ENCODE data around the gene IDH3A. TPM values are rescaled to one million over a fixed set of nuclear protein-coding genes. Genes with fewer than 3 reads are reported as not detected.
A peak's percentile ranks its signal among the peaks of the same experiment; 100 is the strongest.

The IDH3A gene
- total RNA-seq (100 to 1,000 TPM; 288 to 523 (median 472) TPM), polyA plus RNA-seq (193 TPM)
- long read RNA-seq, donor 1, full-length matches to known transcripts, result 662 of 789 reads
- long read RNA-seq, donor 1, partial matches to known transcripts, result 47 of 789 reads
- long read RNA-seq, donor 1, other reads (novel, unspliced or antisense), result 80 of 789 reads
- long read RNA-seq, donor 2, full-length matches to known transcripts, result 224 of 270 reads
- long read RNA-seq, donor 2, partial matches to known transcripts, result 14 of 270 reads
- long read RNA-seq, donor 2, other reads (novel, unspliced or antisense), result 32 of 270 reads
- long read RNA-seq, donor 3, full-length matches to known transcripts, result 1,524 of 1,846 reads
- long read RNA-seq, donor 3, partial matches to known transcripts, result 137 of 1,846 reads
- long read RNA-seq, donor 3, other reads (novel, unspliced or antisense), result 185 of 1,846 reads
- long read RNA-seq, donor 4, full-length matches to known transcripts, result 161 of 198 reads
- long read RNA-seq, donor 4, partial matches to known transcripts, result 13 of 198 reads
- long read RNA-seq, donor 4, other reads (novel, unspliced or antisense), result 24 of 198 reads

DNA sequence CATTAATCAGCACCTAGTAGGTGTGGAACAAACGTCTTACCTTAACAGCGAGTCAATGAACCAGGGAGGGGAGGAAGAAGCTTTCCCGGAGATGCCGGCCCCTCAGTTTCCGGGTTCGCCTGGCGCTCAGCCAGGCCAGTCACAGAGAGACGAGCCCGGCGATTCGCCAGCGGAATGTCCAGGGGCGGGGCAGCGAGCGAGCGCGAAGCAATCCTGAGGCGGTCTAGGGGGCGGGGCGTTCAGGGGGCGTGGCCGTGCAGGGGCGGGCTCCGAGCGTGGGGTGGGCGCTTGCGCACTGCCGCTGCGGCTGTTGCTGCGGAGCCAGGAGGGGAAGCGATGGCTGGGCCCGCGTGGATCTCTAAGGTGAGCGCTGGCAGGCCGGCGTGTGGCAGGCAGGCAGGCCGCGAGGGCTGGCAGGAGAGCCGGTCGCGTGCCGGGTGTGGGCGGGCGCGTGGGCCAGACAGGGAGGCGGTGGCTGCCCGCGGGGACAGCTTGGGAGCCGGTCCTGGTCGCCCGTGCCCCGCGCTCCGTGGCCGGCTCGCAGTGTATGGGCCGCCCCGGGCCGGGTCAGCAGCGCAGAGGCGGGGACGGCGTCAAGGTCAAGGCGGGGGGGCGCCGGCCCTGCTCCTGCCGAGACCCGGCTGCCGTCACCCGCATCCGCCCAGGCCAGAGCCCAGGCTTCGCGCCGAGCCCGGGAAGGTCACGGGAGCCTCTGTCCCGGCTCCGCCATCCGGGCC, at the start of gene IDH3A:
IDH3A (plus strand) TSS at position 295 of the 737 bp plus-strand sequence; CDS start at position 337, 42 bp downstream.
- under 1% methylated on average over 79 of the region's 79 CpGs for WGBS
- peak within 1 kb of the TSS; percentile 93 for H3K4me3 ChIP-seq (ENCODE audit: low read length)
- no peaks in the 10 kb centered on the region for H3K27me3 ChIP-seq (ENCODE audit: control insufficient read depth, insufficient read depth)
- H3K27ac ChIP-seq (ENCODE audit: low read length), result peak within 1 kb of the TSS; percentile 98
- peaks cover 7% of the 10 kb centered on the region for H3K4me1 ChIP-seq (ENCODE audit: control insufficient read depth, insufficient read depth, low read length)
- intact Hi-C loops (cut with DNase I), result no loop called here
- H3K9me3 ChIP-seq (ENCODE audit: control insufficient read depth, low read length), result no peaks in the 10 kb centered on the region
- DNase-seq, result peak; percentile 100
- ATAC-seq, result peak; percentile 98

DNA sequence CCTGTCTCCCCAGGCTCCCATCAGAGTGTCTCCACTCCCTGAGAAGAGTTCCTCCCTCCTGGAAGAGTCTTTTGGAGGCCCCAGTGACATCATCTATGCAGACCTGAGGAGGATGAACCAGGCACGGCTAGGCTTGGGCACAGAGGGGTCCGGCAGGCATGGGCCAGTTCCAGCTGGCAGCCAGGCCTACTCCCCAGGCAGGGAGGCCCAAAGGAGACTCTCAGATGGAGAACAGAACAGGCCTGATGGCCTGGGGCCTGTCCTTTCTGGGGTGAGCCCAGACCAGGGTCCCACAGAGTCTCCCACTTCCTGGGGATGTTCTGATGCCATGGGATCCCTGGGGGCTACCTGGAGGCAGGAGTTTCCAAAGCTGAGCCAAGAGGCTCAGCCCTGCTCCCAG, 48.3 kb upstream of the IDH3A start:
- ATAC-seq (no peak), DNase-seq (no peak)
- WGBS, result 87% methylated on average over 2 of the region's 2 CpGs
- no peaks in the 10 kb centered on the region for H3K4me1 ChIP-seq (ENCODE audit: control insufficient read depth, insufficient read depth, low read length)
- H3K27me3 ChIP-seq (ENCODE audit: control insufficient read depth, insufficient read depth), result no peaks in the 10 kb centered on the region
- intact Hi-C loops (cut with DNase I), result loop anchor here in 2 of 4 donors (10.0 kb wide), 2 partner anchors 86 to 96 kb away; no protein-coding TSS in a partner anchor
- no peak overlapping the region for H3K4me3 ChIP-seq (ENCODE audit: low read length)
- H3K9me3 ChIP-seq (ENCODE audit: control insufficient read depth, low read length), result no peaks in the 10 kb centered on the region
- no peak overlapping the region for H3K27ac ChIP-seq (ENCODE audit: low read length)

DNA sequence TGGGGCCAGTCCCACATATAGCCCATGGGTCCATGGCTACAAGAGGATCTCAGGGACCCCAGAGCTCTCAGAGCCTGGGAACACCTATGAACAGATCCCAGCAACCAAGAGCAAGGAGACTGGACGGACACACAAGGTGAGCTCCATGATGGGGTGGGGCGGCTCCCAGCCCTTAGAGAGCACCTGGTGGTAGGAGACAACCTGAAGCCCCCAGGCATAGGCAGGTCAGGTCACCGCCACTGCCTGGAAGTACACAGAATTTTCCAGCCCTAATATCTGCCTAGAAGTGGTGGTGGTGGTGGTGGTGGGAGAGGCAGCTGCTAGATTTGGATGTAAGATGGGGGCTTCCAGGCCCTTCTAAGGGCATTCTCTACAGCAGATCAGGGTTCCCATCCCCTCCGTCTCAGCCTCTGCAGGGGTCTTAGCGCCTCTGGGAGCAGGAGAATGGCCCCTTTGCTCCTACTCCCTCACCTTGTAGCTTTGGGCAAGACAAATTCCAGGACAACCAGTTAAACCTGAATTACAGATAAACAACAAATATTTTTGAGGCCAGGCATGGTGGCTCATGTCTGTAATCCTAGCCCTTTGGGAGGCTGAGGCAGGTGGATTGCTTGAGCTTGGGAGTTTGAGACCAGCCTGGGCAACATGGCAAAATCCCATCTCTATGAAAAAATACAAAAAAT, 47.6 kb upstream of the IDH3A start:
- DNase-seq, result no peak
- Histone ChIP-seq H3K4me3 (ENCODE audit: low read length) (no peak overlapping the region), H3K4me1 (ENCODE audit: control insufficient read depth, insufficient read depth, low read length) (no peaks in the 10 kb centered on the region), H3K9me3 (ENCODE audit: control insufficient read depth, low read length) (no peaks in the 10 kb centered on the region), H3K27ac (ENCODE audit: low read length) (no peak overlapping the region), H3K27me3 (ENCODE audit: control insufficient read depth, insufficient read depth) (no peaks in the 10 kb centered on the region)
- 99% methylated on average over 5 of the region's 5 CpGs for WGBS
- intact Hi-C loops (cut with DNase I), result loop anchor here in 2 of 4 donors (10.0 kb wide), 2 partner anchors 87 to 97 kb away; no protein-coding TSS in a partner anchor
- ATAC-seq, result no peak

GRCh38 chr15:78102211-78102610, 47.0 kb upstream of the IDH3A start:
- ATAC-seq, result no peak
- 85% methylated on average over 1 of the region's 1 CpG for WGBS
- Histone ChIP-seq H3K4me3 (ENCODE audit: low read length) (no peak overlapping the region), H3K4me1 (ENCODE audit: control insufficient read depth, insufficient read depth, low read length) (no peaks in the 10 kb centered on the region), H3K27me3 (ENCODE audit: control insufficient read depth, insufficient read depth) (no peaks in the 10 kb centered on the region), H3K9me3 (ENCODE audit: control insufficient read depth, low read length) (no peaks in the 10 kb centered on the region), H3K27ac (ENCODE audit: low read length) (no peak overlapping the region)
- no peak for DNase-seq
- intact Hi-C loops (cut with DNase I), result loop anchor here in 2 of 4 donors (10.0 kb wide), 2 partner anchors 87 to 97 kb away; no protein-coding TSS in a partner anchor

DNA sequence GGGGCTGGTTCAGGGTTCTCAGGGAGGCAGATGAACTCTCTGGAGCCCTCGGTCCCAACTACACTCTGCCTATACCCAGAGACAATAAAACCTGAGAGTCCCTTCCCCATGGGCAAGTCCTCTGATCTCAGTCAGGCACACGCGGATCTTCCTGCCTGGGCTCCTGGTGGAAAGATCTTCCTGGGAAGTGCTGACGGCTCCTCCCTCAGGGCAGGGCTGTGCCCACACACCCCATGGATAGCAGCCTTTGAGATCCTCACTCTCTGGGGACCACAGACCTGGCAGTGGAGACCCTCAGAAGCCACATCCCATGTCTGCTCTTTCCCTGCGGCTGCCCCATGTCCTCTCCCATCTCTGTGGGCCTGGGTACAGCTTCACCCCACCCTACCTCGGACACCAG, 46.4 kb upstream of the IDH3A start:
- WGBS, result 79% methylated on average over 6 of the region's 6 CpGs
- Histone ChIP-seq H3K9me3 (ENCODE audit: control insufficient read depth, low read length) (no peaks in the 10 kb centered on the region), H3K4me3 (ENCODE audit: low read length) (no peak overlapping the region), H3K4me1 (ENCODE audit: control insufficient read depth, insufficient read depth, low read length) (no peaks in the 10 kb centered on the region), H3K27me3 (ENCODE audit: control insufficient read depth, insufficient read depth) (no peaks in the 10 kb centered on the region), H3K27ac (ENCODE audit: low read length) (no peak overlapping the region)
- ATAC-seq (no peak), DNase-seq (no peak)
- intact Hi-C loops (cut with DNase I), result loop anchor here in 2 of 4 donors (10.0 kb wide), 2 partner anchors 88 to 98 kb away; no protein-coding TSS in a partner anchor

DNA sequence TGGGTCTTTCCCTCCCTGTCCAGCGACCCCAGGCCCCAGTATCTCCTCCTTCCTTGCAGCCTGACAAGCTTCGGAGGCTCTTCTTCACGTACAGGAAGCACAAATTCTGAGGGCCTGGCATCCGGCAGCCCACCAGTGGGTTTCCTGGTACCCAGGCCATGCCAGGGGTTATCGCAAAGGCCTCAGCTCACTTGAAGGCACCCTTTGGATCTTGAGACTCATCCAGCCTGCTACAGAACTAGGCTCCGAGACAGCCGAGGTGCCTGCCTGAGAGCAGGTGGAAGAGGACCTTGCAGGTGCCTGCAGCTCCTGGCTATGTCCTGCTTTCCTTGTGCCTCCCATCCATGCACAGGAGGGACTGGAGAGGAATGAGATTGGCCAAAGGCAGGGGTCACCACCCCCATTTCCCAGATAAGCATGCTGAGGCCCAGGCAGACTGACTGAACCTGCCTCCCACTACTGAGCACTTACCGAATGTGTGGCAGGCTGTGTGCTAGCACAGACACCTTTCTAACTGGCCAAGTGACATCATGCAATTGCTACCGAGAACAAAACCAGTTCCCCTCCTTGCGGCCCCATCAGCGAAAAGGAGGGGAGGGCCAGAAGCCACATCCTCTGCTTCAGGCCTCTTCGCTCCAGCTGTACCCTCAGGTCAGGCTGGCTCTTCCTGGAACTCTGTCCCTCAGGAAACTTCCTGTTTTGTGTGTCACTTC, 45.6 kb upstream of the IDH3A start:
- intact Hi-C loops (cut with DNase I), result loop anchor here in 2 of 4 donors (10.0 kb wide), 2 partner anchors 89 to 99 kb away; no protein-coding TSS in a partner anchor
- H3K9me3 ChIP-seq (ENCODE audit: control insufficient read depth, low read length), result no peaks in the 10 kb centered on the region
- DNase-seq (no peak), ATAC-seq (no peak)
- no peaks in the 10 kb centered on the region for H3K27me3 ChIP-seq (ENCODE audit: control insufficient read depth, insufficient read depth)
- H3K27ac ChIP-seq (ENCODE audit: low read length), result no peak overlapping the region
- no peak overlapping the region for H3K4me3 ChIP-seq (ENCODE audit: low read length)
- no peaks in the 10 kb centered on the region for H3K4me1 ChIP-seq (ENCODE audit: control insufficient read depth, insufficient read depth, low read length)
- 82% methylated on average over 12 of the region's 12 CpGs for whole genome bisulfite sequencing

GRCh38 chr15:78104119-78104479, 45.1 kb upstream of the IDH3A start:
- Histone ChIP-seq H3K9me3 (ENCODE audit: control insufficient read depth, low read length) (no peaks in the 10 kb centered on the region), H3K27ac (ENCODE audit: low read length) (no peak overlapping the region), H3K4me1 (ENCODE audit: control insufficient read depth, insufficient read depth, low read length) (no peaks in the 10 kb centered on the region), H3K4me3 (ENCODE audit: low read length) (no peak overlapping the region), H3K27me3 (ENCODE audit: control insufficient read depth, insufficient read depth) (no peaks in the 10 kb centered on the region)
- intact Hi-C loops (cut with DNase I), result loop anchor here in 2 of 4 donors (10.0 kb wide), 2 partner anchors 89 to 99 kb away; no protein-coding TSS in a partner anchor
- DNase-seq, result no peak
- no peak for ATAC-seq
- 89% methylated on average over 4 of the region's 4 CpGs for whole genome bisulfite sequencing

DNA sequence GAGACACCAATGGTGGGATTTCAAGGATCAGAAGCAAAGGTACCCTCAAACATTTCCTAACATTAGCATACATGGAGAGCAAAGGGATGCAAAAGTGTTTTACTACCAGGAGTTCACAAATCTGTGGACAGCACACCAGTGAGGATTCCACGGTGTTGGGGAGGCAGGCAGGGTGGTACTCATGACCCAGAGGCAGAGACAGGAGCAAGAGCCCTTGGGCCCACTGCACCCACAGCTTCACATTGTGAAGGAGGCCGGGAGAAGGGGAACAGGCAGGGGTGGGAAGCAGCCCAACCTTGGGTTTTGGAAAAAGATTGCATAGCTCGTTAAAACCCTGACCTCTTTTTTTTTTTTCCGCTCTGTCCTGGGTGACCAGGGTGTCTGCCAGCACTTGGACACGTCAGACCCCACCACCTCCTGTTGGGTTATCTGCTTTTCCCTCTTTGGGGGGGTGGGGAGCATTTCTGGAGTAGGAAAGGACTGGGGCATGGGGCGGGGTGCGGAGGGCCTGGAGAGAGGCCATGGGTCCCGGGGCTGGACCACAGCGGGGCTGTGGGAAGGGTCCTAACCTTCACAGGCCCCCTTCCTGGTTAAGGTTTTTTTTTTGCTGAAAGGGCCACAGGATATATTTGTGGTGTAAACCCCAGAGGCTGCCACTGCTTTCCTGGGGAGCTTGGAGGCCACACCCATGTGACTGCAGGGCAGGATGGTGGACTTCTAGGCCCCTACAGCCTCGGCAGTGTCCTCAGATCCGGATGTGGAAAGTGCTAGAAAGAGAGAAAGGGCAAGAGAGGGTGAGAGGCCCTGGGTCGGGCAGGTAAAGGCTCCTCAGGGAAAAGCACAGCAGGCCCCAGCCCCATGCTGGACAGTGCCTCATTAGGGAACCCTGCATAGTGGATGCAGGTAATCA, 44.3 kb upstream of the IDH3A start:
- H3K9me3 ChIP-seq (ENCODE audit: control insufficient read depth, low read length), result no peaks in the 10 kb centered on the region
- H3K4me3 ChIP-seq (ENCODE audit: low read length), result no peak overlapping the region
- no peaks in the 10 kb centered on the region for H3K27me3 ChIP-seq (ENCODE audit: control insufficient read depth, insufficient read depth)
- 85% methylated on average over 12 of the region's 12 CpGs for WGBS
- DNase-seq (peak in 1 of 3 donors; percentile 41), ATAC-seq (no peak)
- no peak overlapping the region for H3K27ac ChIP-seq (ENCODE audit: low read length)
- intact Hi-C loops (cut with DNase I), result loop anchor here in 2 of 4 donors (10.0 kb wide), 2 partner anchors 90 to 100 kb away; no protein-coding TSS in a partner anchor
- H3K4me1 ChIP-seq (ENCODE audit: control insufficient read depth, insufficient read depth, low read length), result no peaks in the 10 kb centered on the region

- Histone ChIP-seq H3K4me3 (ENCODE audit: low read length) (no peak overlapping the region), H3K27ac (ENCODE audit: low read length) (no peak overlapping the region), H3K4me1 (ENCODE audit: control insufficient read depth, insufficient read depth, low read length) (no peaks in the 10 kb centered on the region), H3K27me3 (ENCODE audit: control insufficient read depth, insufficient read depth) (no peaks in the 10 kb centered on the region), H3K9me3 (ENCODE audit: control insufficient read depth, low read length) (no peaks in the 10 kb centered on the region)
- no peak for ATAC-seq
- WGBS, result 91% methylated on average over 16 of the region's 16 CpGs
- intact Hi-C loops (cut with DNase I), result loop anchor here in 2 of 4 donors (10.0 kb wide), 2 partner anchors 91 to 101 kb away; no protein-coding TSS in a partner anchor
- DNase-seq, result peak in 1 of 3 donors; percentile 23
These were observed 43.5 kb upstream of the IDH3A start for GRCh38 chr15:78105476-78106241.
